GF-D8 (cell line): ENCODE results near the gene SLC9A4.

ENCODE experiments used
- DNase-seq: peaks from one replicate; lab custom pipeline; 2025; lab: John Stamatoyannopoulos, UW

The SLC9A4 gene

DNA sequence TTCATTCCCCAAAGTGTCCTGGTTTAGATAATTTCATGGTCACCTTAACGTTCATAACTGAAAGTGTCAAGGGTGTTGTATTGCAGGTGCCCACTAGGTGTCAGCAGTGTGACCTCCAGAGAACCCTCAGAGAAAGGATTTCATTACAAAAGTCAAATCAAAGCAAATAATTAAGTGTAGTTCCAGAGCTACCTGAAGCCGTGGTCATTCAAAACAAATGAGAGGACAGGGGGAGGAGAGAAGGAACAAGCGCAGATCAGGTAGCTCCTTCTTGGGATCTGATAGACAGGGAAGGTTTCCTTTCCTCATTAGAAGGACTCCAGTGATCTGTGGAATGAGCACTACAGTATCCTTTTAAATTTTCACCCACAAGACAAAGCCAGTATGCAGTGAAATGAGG lies at the start of gene SLC9A4:
SLC9A4 (plus strand) TSS at position 207 of the 400 bp plus-strand sequence. CDS start 534 bp downstream, outside the sequence.
- DNase-seq, result no peak

GRCh38 chr2:102423368-102423767 lies 49.7 kb upstream of the SLC9A4 start:
- no peak for DNase-seq

- DNase-seq, result peak; percentile 83
Observed at GRCh38 chr2:102424754-102425153, 48.3 kb upstream of the SLC9A4 start.

- no peak for DNase-seq
Observed at GRCh38 chr2:102425441-102426132, 47.4 kb upstream of the SLC9A4 start.

- DNase-seq, result no peak
Observed at GRCh38 chr2:102427249-102427648, 45.8 kb upstream of the SLC9A4 start.

GRCh38 chr2:102428573-102428972 lies 44.5 kb upstream of the SLC9A4 start:
- no peak for DNase-seq

DNA sequence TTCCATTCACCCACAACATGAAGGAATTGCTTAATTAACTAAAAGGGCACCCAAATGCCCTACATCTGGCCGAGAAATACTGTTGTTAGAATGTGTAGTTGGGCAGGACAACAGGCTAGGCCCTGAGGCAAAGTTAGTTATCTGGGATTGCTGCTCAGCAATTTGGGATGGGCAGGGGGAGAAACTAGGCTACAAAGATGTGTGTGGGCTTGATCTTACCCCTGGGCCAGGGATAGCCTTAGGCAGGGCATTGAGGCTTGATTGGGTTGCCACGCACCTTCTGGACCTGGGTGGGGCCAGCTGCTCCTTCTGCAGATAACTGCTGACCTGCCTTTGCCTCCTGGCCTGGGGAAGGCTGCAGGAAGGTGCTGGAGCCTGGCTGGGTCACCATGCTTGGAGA lies 40.6 kb upstream of the SLC9A4 start:
- DNase-seq, result no peak

DNA sequence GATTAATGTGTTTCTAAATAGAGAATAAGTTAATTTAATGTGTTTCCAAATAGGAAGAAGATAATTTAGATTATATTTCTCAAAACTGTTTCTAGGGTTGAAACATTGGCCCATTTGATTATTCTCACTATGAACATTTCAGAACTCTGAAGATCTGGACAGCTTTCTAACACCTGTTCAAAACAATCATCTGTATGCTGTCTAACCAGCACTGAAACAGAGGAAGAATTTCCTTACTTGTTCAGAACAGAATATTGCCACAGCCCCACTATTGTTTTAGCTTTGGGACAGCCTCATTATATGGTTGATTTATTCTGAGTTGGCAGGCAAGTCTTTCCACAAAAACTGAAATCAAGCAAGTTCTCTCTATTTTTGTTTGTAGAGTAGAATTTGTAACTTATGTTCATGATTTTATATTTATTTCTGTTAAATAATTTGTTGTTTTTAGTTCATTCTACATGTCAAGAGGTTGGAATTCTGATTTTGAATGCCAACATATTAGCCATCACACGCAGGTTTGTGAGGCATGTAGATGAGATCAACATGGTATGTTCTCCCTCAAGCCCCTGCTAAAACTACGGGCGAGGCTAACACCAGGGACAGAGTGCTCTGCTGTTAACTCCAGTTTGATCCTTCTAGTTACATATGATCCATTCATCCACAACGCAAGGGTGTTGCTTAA lies 38.9 kb upstream of the SLC9A4 start:
- DNase-seq, result no peak

- DNase-seq, result no peak
Observed at GRCh38 chr2:102434655-102435381, 38.2 kb upstream of the SLC9A4 start.

DNA sequence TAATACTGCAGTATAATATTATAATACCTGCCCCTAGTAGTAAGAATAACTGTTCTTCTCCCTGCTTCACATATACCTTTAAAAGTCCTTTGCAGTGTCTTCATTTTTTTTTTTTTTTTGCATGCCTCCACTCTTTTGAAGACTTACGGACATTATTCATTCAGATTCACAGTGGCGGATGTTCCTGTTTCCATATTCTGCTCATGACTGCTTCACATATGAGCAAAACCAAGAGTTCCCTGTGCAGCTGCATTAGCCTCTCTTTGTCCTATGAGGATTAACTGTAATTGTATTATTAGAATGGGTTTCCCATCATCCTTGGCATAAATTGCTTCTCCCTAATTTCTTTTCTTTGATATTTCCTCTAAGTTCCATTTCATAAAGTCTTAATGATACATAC lies 37.3 kb upstream of the SLC9A4 start:
- DNase-seq, result no peak

GRCh38 chr2:102436323-102436722 lies 36.7 kb upstream of the SLC9A4 start:
- DNase-seq, result no peak

DNA sequence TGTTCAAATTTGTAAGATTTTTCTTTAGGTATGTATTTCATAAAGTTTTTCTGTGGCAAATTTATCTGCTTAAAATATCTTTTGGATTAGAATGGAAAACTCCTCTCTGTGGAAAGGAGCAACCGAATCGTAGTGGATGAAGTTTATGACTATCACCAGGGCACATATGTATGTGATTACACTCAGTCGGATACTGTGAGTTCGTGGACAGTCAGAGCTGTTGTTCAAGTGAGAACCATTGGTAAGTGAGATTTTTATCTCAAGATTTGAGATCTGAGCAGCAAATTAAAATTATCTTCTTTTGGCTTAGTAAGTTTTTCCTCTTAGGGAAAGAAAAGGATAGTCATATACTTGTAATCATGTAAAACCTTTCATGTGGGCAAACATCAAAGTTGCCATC lies 35.9 kb upstream of the SLC9A4 start:
- no peak for DNase-seq

DNA sequence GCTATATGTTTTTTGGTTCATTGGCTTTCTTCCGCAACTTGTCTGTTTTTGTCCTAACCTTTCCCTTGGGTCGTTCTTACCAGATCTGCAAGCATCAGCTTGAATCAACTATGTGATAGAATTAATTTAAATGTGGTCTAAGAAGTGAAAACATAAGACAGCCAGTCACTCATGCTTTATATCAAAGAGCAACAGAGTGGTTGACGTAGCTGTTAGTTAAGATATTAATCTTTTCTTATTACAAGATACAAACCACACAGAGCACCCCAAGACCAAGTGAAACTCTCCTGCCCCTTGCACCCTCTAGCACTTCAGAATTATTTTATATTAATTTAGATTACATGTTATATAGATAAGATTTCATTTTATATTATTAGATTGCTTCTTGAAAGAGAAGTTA lies 34.9 kb upstream of the SLC9A4 start:
- no peak for DNase-seq

GRCh38 chr2:102438578-102438977 lies 34.4 kb upstream of the SLC9A4 start:
- no peak for DNase-seq

DNA sequence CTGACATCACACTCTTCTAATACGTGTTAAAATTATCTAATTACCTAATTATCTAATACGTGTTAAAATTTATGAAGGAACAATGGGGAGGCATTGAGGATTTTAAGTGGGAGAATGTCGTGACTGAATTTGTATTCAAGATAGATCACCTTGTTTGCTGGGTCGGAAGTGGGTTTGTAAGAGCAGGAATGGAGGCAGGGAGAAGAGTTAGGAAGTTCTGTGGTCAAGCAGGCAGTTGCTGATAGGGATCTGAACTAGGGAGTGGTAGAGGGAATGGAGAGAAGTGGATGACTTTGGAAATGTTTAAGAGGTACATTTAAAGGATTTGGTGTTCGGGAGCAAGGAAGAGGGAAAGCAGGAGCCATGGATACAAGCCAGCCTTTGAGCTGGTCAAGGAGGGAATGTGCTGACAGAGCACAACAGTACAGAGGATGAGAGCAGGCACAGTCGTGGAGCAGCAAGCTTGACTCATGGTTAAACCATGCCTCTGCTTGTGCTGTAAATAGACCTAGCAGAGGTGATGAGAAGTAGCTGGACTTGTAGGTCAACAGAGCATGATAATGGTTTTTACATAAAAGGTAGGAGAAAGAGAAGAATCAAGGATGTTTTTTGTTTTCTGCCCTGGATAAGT lies 33.8 kb upstream of the SLC9A4 start:
- DNase-seq, result no peak

- peak; percentile 65 for DNase-seq
Observed at GRCh38 chr2:102442967-102443828, 29.8 kb upstream of the SLC9A4 start.

- no peak for DNase-seq
Observed at GRCh38 chr2:102444233-102444632, 28.8 kb upstream of the SLC9A4 start.

- DNase-seq, result no peak
Observed at GRCh38 chr2:102446936-102447335, 26.1 kb upstream of the SLC9A4 start.

- DNase-seq, result peak; percentile 8
Observed at GRCh38 chr2:102449370-102449974, 23.6 kb upstream of the SLC9A4 start.

DNA sequence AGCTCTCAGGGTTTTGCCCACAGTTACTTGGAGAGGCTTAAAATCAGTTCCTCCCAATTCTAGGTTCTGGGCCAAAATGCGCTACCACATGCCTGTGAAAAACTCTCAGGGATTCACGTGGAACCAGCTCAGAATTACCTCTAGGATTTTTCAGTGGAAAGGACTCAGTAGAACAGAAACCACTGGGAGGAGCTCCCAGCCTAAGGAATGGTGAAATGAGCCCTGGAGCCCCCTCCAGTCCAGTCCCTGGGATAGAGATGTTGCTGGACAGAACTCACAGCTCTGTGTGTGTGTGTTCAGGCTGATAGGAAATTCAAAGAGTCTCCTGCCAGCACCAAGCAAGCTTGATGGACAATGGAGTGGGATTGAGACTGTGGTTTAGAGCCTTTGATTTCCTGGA lies 21.1 kb upstream of the SLC9A4 start:
- no peak for DNase-seq

DNA sequence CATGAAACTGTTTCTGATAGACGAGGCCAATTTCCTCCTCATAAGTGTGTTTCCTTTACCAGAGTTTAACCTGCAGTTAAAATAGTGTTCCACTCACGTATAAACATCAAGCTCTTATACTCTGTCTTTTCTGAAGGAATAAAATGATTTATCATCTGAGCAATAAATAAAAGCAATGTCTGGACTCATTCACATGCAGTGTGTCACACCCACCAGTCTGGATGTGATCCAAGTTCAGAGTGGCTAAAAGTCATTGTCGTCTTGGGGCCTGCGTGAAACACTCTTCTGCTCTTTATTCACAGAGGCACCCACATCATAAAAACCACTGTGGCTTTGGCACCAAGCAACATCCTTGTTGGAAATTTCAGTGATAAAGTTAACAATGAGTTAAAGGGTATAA lies 19.5 kb upstream of the SLC9A4 start:
- no peak for DNase-seq
